ENCODE measurements around the gene CCDC127.

The CCDC127 gene

GRCh38 chr5:188488-189481 lies 29.2 kb downstream of the CCDC127 start:
- peak; percentile 86 for DNase-seq

- no peak for DNase-seq
Observed at GRCh38 chr5:187617-188451, 30.1 kb downstream of the CCDC127 start.

GRCh38 chr5:187042-187431 lies 30.9 kb downstream of the CCDC127 start:
- no peak for DNase-seq

GRCh38 chr5:186091-187041 lies 31.6 kb downstream of the CCDC127 start:
- DNase-seq = no peak

GRCh38 chr5:185095-186070 lies 32.6 kb downstream of the CCDC127 start:
- no peak for DNase-seq

- no peak for DNase-seq
Observed at GRCh38 chr5:184471-184870, 33.5 kb downstream of the CCDC127 start.

- DNase-seq = no peak
Observed at GRCh38 chr5:182126-182525, 35.8 kb downstream of the CCDC127 start.

- no peak for DNase-seq
Observed at GRCh38 chr5:181566-181965, 36.4 kb downstream of the CCDC127 start.

- no peak for DNase-seq
Observed at GRCh38 chr5:181160-181559, 36.8 kb downstream of the CCDC127 start.

- DNase-seq = no peak
Observed at GRCh38 chr5:180286-180918, 37.6 kb downstream of the CCDC127 start.

GRCh38 chr5:179401-179800 lies 38.6 kb downstream of the CCDC127 start:
- no peak for DNase-seq

GRCh38 chr5:178110-178509 lies 39.8 kb downstream of the CCDC127 start:
- DNase-seq = peak; percentile 12

- no peak for DNase-seq
Observed at GRCh38 chr5:176296-176823, 41.6 kb downstream of the CCDC127 start.

- no peak for DNase-seq
Observed at GRCh38 chr5:174876-175465, 43.0 kb downstream of the CCDC127 start.

- no peak for DNase-seq
Observed at GRCh38 chr5:174291-174600, 43.7 kb downstream of the CCDC127 start.

- DNase-seq = no peak
Observed at GRCh38 chr5:173392-174290, 44.3 kb downstream of the CCDC127 start.

- DNase-seq = no peak
Observed at GRCh38 chr5:172841-173251, 45.1 kb downstream of the CCDC127 start.

GRCh38 chr5:172421-172820 lies 45.5 kb downstream of the CCDC127 start:
- DNase-seq = no peak

GRCh38 chr5:171801-172331 lies 46.1 kb downstream of the CCDC127 start:
- DNase-seq = no peak
